Colonic mucosa (tissue), 4 donors: ENCODE results near the gene NAPG. TPM values are rescaled to one million over a fixed set of nuclear protein-coding genes. Genes with fewer than 3 reads are reported as not detected.
"Not testable (repeated sequence)": the region's sequence is repeated elsewhere in the genome, so short reads cannot be mapped to it uniquely, and the experiment has no call there.

ENCODE experiments used
- DNase-seq: peaks from one replicate; pipeline ENCODE4 v3.0.0-alpha.2; 2020
- H3K27ac ChIP-seq: fragments of 200-600 bp; one replicate; pipeline ENCODE4 v1.8.0; 2021
- H3K27me3 ChIP-seq: fragments of 200-600 bp; one replicate; pipeline ENCODE4 v1.8.0; 2021
- H3K36me3 ChIP-seq: fragments of 200-600 bp; one replicate; pipeline ENCODE4 v1.8.0; 2021
- H3K4me1 ChIP-seq: fragments of 200-600 bp; one replicate; pipeline ENCODE4 v1.8.0; 2021; ENCODE audit warnings: mild to moderate bottlenecking
- H3K4me3 ChIP-seq: fragments of 200-600 bp; one replicate; pipeline ENCODE4 v1.8.0; 2021
- H3K9ac ChIP-seq, 2 donors: one replicate each; pipeline ENCODE4 v1.7.0; 2013; ENCODE audit warnings: control low read depth in 2 of 2, low read depth in 2 of 2, low read length in 2 of 2
- H3K9me3 ChIP-seq: fragments of 200-600 bp; one replicate; pipeline ENCODE4 v1.8.0; 2021
- CTCF ChIP-seq: fragments of 200-600 bp; IDR thresholded peaks from one replicate; pipeline ENCODE4 v1.8.0; 2022; ENCODE audit warnings: antibody characterized with exemption, mild to moderate bottlenecking
- intact Hi-C: fragments of 100-400 bp; cut with DNase I; formaldehyde crosslinking; loops from one replicate; pipeline ENCODE4 v1.14.1; 2022
- total RNA-seq, 2 donors: library from RNA; stranded (reverse); fragmentation: NEBNext Ultra II Directional in 1 of 2; extraction: Animal tissue kit (Norgen Biotek cat#: 25700) in 1 of 2; gene quantifications; one replicate each; pipeline ENCODE4 v1.2.1, GENCODE V29; 2021
- donor health status: healthy.
- donor health status: DM: no; HTN: no; CAD: no.
- donor health status: DM: no; HTN: no; CAD: no.

The NAPG gene
- total RNA-seq, 2 donors from 2014 or later, result 29.0 to 36.0 TPM

- Histone ChIP-seq H3K4me1 (no peaks in the 10 kb centered on the region), H3K36me3 (peaks cover 20% of the 10 kb centered on the region), H3K27ac (no peak overlapping the region), H3K27me3 (no peaks in the 10 kb centered on the region), H3K9ac (no peak overlapping the region), H3K9me3 (no peaks in the 10 kb centered on the region), H3K4me3 (no peak overlapping the region)
- TF ChIP-seq CTCF, result no peak
- DNase-seq, result no peak
- intact Hi-C loops, result no loop called here
These were observed 26.4 kb downstream of the NAPG start for GRCh38 chr18:10552226-10552625.

GRCh38 chr18:10556251-10556650 is 30.4 kb downstream of the NAPG start:
- DNase-seq, H3K27ac ChIP-seq, H3K36me3 ChIP-seq, intact Hi-C loops, H3K9ac ChIP-seq, H3K27me3 ChIP-seq, H3K9me3 ChIP-seq, H3K4me1 ChIP-seq, H3K4me3 ChIP-seq: not testable (repeated sequence)

- H3K9ac ChIP-seq, result no peak overlapping the region
- H3K9me3 ChIP-seq, result no peaks in the 10 kb centered on the region
- no peaks in the 10 kb centered on the region for H3K36me3 ChIP-seq
- DNase-seq, result no peak
- intact Hi-C loops, result no loop called here
- no peak overlapping the region for H3K27ac ChIP-seq
- TF ChIP-seq CTCF, result no peak
- H3K4me1 ChIP-seq, result no peaks in the 10 kb centered on the region
- no peak overlapping the region for H3K4me3 ChIP-seq
- no peaks in the 10 kb centered on the region for H3K27me3 ChIP-seq
These were observed 31.4 kb downstream of the NAPG start for GRCh38 chr18:10557085-10557677.

GRCh38 chr18:10558243-10558966 is 32.6 kb downstream of the NAPG start:
- no peak for TF ChIP-seq CTCF
- no peak for DNase-seq
- Histone ChIP-seq H3K4me3 (no peak overlapping the region), H3K4me1 (no peaks in the 10 kb centered on the region), H3K27me3 (no peaks in the 10 kb centered on the region), H3K9me3 (no peaks in the 10 kb centered on the region), H3K27ac (no peak overlapping the region), H3K9ac (no peak overlapping the region), H3K36me3 (no peaks in the 10 kb centered on the region)
- intact Hi-C loops, result no loop called here

GRCh38 chr18:10558967-10559298 is 33.1 kb downstream of the NAPG start:
- TF ChIP-seq CTCF, result no peak
- no peaks in the 10 kb centered on the region for H3K36me3 ChIP-seq
- H3K27me3 ChIP-seq, result no peaks in the 10 kb centered on the region
- H3K4me1 ChIP-seq, result no peaks in the 10 kb centered on the region
- intact Hi-C loops, result no loop called here
- DNase-seq, result no peak
- no peaks in the 10 kb centered on the region for H3K9me3 ChIP-seq
- H3K27ac ChIP-seq, result no peak overlapping the region
- no peak overlapping the region for H3K4me3 ChIP-seq
- no peak overlapping the region for H3K9ac ChIP-seq
